Peyer's patch (tissue), 4 donors: ENCODE data around the gene TBC1D30.

Experiments used
- POLR2A ChIP-seq, 2 donors: fragments of 450-650 bp; IDR thresholded peaks; one replicate each; pipeline ENCODE4 v1.5.1; 2017; ENCODE audit warnings: antibody characterized with exemption in 2 of 2, mild to moderate bottlenecking in 2 of 2, moderate library complexity in 2 of 2
- TF ChIP-seq, protein P1 (sequence below), 6 experiments: fragments of 450-650 bp in 4 of 6; fragments of 200-600 bp in 2 of 6; sonication (generic) in 1 of 6; IDR thresholded peaks; one replicate each; pipeline ENCODE4 v1.5.1; 2017 to 2019; ENCODE audit warnings: antibody characterized with exemption in 6 of 6, mild to moderate bottlenecking in 3 of 6, moderate library complexity in 1 of 6

DNA sequence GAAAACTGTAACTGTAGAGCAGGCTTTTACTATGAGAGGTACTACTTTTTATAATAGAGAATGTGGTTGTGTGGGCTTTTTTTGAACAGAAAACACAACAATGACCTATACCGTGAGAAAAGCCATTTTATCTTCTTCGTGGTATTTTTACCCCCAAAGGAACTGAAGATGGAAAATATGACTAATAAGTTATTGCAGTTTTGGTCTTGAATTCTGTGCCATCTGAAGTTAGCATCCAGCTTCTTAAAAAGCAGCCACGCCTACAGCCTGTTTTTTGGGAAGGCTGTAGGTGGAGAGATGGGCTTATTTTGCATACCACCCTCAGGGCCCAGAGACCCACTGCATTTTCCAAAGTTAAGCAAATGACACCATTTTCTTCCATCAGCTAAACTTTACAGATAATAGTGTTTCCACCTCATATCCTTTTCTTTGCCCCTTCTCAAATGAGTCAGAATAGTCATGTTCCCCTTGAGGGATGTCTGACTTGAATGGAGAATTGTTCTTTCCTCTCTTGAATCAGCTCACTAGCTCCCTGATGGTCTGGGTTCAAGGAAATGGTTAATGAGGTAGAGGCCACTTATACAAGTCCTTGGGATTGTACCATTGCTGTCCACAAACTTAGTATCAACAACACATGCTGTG is 53.0 kb downstream of the TBC1D30 start:
- TF ChIP-seq, protein P1, sequence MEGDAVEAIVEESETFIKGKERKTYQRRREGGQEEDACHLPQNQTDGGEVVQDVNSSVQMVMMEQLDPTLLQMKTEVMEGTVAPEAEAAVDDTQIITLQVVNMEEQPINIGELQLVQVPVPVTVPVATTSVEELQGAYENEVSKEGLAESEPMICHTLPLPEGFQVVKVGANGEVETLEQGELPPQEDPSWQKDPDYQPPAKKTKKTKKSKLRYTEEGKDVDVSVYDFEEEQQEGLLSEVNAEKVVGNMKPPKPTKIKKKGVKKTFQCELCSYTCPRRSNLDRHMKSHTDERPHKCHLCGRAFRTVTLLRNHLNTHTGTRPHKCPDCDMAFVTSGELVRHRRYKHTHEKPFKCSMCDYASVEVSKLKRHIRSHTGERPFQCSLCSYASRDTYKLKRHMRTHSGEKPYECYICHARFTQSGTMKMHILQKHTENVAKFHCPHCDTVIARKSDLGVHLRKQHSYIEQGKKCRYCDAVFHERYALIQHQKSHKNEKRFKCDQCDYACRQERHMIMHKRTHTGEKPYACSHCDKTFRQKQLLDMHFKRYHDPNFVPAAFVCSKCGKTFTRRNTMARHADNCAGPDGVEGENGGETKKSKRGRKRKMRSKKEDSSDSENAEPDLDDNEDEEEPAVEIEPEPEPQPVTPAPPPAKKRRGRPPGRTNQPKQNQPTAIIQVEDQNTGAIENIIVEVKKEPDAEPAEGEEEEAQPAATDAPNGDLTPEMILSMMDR (IDR thresholded peaks at IDR 0.05) = no peak
- no peak for TF ChIP-seq POLR2A (IDR thresholded peaks at IDR 0.05)
